ENCODE data around the gene TRIM24.

GRCh38 chr7:138622841-138623240, 162.8 kb downstream of the TRIM24 start:
- TF ChIP-seq EZH2 (optimal IDR thresholded peaks at IDR 0.05; ENCODE audit: low read depth, low read length) = no peak
- TF ChIP-seq CTCF (IDR thresholded peaks at IDR 0.05; ENCODE audit: low read length) = no peak
- no peak for TF ChIP-seq EZH2phosphoT487 (IDR thresholded peaks at IDR 0.05; ENCODE audit: low read length)

All from MM.1S (cell line).